NCI-H1417 treated with DMSO at 0.1 percent for 48 hours (cell line): Measurements from ENCODE around the gene VSIG2.

Experiments used
- DNase-seq: peaks from one replicate; lab custom pipeline; 2025; lab: John Stamatoyannopoulos, UW

Gene VSIG2

DNA sequence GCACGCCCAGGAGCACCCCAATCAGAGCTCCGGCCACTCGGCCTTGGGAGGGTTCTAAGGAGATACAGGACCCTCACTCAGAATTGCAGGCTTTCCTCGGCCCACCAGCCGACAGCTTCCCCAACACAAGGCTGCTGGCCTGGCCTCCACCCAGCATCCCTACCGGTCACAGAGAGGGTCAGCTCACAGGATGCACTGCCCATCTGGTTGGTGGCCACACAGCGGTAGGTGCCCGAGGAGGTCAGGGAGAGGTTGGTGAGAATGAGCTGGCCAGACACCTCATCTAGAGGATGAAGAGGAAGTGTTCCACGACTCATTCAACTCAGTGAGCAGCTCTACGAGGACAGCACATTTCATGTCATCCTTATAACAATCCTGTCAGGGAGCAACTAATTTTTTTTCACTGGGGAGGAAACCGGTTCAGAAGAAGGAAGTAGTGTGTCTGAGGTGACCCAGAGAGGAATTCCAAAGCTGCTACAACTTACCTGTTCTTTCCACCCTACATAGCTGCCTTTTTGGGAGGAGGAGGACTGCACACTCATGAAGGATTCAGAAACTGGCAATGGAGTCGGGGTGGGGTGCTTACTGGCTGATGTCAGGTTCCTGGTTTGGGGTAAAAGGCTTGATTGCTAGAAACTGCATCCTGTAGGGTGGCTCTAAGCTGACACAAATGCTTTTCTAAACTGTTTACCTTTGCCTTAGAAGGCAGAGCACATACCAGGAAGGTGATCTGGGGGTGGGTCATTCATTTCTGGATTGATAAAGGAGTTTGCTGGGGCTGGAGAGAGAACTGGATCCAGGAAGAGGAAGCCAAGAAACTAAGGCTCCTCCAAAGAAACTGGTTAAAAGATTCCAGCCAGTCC lies 3.3 kb downstream of the VSIG2 start:
- DNase-seq: no peak

GRCh38 chr11:124748100-124748418 lies 4.0 kb downstream of the VSIG2 start:
- DNase-seq: no peak

GRCh38 chr11:124747406-124748099 lies 4.5 kb downstream of the VSIG2 start:
- DNase-seq: no peak

DNA sequence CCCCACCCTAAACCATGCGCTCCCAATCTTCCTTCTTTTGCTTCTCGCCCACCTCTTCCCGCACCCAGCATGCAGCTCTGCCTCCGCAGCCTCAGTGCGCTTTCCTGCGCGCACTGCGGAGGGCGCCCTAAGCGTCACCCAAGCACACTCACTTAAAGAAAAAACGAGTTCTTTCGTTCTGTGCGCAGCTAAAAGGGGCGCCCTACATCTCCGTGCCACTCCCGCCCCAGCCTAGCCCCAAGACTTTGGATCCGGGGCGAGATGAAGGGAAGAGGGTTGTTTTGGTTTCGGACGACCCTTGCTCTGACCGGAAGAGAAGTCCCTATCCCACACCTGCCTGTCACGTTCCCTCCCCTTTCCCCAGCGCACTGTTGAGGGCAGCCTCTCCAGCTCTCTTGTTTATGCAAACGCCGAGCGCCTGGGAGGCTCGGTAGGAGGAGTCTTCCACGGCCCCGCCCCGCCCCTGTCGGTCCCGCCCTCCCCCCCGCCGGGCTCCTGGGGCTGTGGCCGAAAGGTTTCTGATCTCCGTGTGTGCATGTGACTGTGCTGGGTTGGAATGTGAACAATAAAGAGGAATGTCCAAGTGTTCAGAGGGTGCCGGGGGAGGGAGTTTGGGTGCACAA lies 5.3 kb downstream of the VSIG2 start:
- no peak for DNase-seq

DNA sequence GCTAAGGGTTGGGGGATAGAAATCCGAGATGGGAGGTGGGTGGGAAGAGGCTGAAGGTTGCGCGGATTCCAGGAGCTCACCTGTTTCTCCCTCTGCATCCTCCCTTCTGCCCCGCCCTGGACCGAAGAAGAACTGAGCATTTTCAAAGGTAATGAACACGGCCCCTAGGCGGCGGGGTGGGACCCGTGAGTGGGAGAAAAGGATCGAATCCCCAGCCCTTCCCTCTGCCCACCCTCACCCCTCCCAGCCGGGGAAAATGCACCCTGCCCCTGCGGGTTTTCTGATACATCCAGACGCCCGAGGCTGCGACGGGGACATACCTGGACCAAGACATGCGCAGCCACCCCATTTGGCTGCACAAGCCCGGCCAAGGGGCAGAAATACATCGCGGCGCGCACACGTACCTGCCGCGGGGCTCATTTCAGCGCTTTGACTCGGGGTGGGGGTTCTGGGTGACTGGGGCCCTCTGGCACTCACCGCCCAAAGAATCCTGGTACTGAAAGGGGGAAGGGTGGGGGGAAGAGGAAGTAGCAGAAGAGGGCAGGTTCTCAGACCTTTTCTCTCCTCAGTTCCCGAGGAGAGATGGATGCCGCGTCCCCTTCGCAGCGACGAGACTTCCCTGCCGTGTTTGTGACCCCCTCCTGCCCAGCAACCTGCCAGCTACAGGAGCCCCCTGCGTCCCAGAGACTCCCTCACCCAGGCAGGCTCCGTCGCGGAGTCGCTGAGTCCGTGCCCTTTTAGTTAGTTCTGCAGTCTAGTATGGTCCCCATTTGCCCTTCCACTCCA lies 6.0 kb downstream of the VSIG2 start:
- no peak for DNase-seq

GRCh38 chr11:124745270-124745834 lies 6.7 kb downstream of the VSIG2 start:
- DNase-seq: no peak

GRCh38 chr11:124743050-124743449 lies 9.0 kb downstream of the VSIG2 start:
- no peak for DNase-seq

- no peak for DNase-seq
Measured at GRCh38 chr11:124742555-124742954, 9.5 kb downstream of the VSIG2 start.

- no peak for DNase-seq
Measured at GRCh38 chr11:124740277-124740882, 11.7 kb downstream of the VSIG2 start.

GRCh38 chr11:124739479-124740276 lies 12.4 kb downstream of the VSIG2 start, which contains the start of gene NRGN:
TSS of gene NRGN (plus strand) at chr11:124739942. CDS start at chr11:124740085, 143 bp downstream.
- DNase-seq: peak; percentile 58

DNA sequence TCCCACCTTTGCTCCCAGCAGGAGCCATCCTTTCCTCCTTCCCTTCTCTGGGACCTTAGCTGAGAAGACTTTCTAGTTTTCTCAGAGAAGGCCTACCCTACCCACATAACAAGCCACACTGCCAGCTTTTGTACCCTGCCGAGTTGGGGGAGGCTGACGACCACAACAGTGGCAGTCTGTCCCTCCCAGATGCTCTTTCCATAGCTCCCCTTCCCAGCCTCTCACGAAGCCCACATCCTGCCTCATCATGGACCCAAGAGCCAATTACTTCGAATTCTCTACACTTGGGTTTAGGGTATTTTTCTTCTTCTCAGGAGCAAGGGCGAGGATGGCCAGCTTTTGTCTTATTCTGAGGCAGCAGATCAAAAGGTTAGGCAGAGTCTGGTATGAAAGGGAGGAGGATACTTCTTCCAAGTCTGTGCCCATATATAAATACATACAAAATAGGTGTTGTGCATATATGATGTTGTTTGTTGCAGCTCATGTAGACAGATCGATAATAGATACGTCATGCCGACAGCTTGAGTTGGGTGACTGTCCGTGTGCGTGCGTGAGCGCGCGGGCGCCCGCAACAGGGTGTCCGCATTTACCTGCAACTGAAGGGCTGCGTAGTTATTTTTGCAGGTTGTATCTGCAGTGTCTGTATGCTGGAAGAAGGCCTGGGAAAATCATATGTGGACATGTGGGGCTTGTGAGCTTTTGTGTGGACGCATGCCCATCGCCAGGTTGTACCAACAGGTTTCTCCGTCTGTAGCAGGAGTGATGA lies 13.2 kb downstream of the VSIG2 start:
- no peak for DNase-seq

- DNase-seq: no peak
Measured at GRCh38 chr11:124737638-124738305, 14.3 kb downstream of the VSIG2 start.

DNA sequence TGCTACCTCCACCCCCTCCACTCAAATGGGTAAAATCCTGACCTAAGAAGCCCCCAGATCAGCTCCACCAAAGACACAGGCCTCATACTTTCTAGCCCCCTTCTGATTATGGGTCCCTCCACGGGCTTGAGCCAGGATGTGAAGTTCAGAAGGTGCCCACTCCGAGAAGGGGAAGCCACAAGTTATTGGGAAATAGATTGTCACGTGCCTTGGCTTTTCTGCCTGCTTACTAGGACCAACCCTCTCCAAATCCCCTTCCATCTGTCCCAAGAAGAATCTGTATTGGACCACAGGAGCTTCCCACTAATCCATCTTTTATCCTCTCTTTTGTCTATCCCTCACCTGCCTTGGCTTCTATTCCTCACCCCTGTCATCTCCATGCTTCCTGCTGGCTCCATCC lies 15.3 kb downstream of the VSIG2 start:
- no peak for DNase-seq

DNA sequence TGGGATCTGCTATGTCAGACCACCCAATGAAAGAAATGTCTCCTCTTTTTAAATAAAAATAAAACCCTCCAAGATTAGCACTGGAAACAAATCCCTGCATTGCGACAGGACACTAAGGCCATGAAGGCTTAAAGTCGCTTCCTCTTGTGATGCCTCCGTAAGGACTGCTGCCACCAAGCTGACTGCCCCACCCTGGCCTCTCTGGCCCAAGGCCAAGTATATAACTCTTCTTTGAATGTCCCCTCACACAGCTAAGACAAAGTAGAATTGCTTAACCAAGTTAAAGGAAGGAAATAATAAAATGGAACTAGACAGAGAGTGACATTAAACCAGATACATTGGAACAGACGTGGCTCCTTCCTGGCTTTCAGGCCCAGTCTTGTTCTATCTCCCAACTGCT lies 19.8 kb downstream of the VSIG2 start:
- DNase-seq: no peak

DNA sequence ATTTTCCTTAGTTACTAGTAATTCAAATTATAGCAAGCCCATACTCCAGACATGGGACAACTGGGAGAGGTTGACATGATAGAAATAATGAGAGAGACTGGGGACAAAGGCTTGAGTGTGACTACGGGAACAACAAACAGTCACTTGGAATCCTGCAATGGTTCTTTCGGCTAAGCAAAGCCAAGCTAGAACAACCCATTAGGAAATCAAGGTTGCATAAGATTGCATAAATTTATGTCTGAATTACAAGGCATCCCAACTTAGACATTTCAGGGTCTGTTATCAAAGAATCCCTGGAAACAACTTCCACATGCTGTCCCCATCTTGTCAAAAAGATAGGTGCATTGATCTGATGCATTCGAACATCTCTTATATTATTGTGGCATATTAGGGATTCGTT lies 22.5 kb downstream of the VSIG2 start:
- no peak for DNase-seq

DNA sequence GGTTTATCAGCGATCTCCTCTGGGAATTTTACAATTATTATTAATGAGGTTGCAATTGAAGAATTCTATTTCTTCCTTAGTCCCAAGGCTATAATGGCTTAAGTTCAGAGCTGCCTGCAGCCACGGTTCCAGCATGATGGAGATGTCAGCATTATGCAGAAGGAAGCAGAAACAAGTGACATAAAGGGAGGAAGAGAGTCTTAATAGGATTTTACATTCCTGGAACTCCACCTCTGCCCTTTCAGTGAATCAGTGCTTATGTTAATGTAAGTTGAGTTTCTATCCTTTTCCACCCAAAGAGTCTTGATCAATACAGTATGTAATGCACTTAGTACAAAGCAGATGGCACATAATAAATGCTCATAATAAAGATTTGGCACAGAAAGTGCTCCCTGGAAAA lies 23.9 kb downstream of the VSIG2 start:
- no peak for DNase-seq

DNA sequence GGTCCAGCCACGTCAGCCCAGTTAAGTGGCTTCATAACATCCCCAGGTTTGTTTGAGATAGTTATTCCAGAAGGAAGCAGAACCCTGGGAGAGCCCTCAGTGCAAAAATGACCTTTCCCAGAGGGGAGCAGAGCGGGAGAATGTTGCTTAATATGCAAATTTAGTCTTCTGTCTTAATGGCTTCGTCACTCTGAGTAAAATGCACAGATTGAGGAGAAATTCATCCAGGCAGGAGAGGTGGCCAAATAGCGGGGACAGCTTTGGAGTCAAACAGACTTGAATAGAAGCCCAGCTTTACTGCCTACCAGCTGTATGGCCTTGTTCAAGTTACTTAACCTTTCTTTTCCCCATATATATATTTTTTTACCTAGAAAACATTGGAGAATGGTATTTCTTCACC lies 24.6 kb downstream of the VSIG2 start:
- DNase-seq: no peak

DNA sequence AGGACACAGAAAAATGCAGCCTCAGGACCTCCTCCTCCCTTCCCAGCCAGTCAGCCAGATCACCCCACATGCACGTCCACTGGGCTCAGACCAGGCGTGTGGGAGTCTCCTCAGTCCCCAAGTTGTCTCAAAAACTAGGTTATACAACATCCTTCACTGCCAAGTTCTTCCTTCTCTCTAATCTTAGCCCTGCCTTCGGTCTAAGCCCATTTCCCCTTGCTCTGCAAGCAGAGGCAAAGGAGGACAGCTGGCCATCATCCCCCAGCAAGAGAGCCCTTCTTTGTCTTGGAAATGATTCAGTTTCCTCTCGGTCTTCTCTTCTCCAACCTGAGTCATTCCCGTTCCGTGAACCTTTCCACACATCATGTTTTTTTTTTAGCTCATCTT lies 26.3 kb downstream of the VSIG2 start:
- DNase-seq: no peak

GRCh38 chr11:124724979-124725718 lies 26.9 kb downstream of the VSIG2 start:
- DNase-seq: no peak
